ENCODE data around the gene MYO5B.

MYO5B gene

DNA sequence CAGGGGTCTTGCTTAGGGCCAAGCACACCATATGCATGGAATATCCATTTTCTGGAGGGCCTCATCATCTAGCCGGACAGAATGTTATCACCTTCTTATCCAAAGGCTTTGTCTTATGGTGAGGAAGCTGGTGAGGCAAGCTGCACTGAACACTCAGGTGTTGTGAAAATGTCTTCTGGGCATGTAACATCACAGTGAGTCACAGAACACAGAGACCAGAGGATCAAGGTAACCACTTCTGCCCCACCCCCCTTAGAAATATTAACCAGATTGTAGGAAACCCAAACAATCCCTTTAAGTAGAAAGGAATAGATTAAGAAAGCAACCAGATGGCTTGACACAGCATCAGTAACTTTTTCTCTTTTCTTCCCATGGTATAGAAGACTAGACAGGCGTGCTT lies 51.1 kb downstream of the MYO5B start:
- no peak for DNase-seq

DNA sequence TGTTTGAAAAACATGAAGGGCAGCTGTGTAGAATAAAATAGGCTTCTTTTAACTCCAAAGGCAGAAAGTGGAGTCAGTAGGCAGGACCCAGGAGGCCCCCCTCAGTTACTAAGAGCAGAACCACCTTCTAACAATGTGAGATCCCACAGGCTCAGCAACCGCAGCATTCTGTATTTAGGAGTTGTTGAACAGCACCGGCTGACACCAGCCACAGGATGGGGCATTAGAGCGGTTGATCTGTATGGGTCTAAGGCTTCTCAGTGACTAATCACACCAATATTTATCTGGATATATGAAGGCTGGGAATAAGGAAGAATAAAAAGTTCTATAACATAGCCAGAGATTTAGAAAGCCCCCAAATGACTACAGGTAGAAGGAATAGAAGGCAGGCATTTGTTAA lies 51.7 kb downstream of the MYO5B start:
- no peak for DNase-seq

DNA sequence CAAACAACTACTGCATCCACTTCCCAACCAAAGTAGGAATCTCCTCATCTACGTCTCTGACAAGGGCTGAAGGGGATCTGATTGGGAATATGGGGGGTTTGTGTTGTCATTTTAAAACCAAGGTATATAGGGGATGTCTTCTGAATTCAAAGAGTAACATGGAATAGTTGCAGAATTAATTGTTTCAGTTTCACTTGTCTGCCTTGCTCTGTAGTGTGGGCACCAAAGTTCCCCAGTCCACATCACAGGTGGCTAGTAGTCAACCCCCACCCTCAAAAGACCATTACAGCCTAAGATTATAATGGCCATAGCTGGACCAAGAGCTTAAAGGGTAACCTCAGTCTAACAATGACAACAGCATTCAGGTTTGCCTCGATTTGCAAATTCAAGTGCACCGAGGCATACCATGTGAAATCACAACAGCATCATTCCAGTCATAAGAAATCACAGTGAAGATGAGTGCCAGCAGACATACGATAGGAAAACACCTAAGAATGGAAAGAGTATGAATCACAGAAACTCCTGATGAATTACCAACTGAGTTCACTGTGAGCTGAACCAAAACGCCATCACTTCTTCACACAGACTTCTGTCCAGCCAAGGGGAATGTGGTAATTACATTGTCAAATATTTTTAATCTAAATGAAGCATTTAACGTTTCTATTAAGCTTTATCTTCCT lies 52.4 kb downstream of the MYO5B start:
- DNase-seq = no peak

DNA sequence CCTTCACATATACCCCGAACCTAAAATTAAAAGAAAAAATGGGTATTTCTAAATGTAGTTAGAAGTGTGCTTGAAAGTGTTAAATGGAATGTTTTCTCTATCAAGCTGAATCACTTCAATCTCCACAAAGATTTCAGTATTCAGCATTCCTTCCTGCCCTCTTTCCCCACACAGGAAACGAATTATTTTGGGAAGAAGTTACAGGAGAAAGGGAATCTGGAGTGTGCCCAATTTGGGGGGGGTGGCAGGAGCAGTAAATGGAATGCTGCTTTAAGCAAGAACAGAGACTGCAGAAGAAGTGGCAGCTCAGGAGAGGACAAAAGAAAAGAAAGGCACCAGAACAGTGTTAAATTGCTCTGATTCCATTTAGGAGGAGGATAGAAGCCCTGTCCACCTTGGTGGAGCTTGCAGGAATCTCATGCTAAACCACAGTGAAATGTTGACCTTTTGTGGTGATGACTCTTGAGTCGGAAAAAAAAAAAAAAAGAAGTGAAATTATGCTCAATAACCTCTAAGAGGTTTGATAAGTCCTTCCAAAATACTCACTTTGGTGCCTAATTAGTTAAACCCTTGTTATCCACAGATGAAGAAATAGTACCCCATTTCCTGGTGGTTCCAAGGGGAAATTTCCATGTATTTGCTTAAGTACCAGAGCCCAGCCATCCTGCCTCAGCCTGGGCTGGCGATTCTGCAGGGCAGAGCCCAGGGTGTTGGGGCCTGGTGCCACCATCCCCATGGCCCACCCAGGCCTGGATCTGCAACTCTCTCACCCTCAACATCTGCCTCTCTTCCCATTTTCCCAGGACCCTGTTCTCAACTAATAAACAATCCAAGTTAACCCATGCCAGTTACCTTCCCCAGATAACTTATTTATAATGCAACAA lies 56.5 kb downstream of the MYO5B start:
- DNase-seq = no peak

DNA sequence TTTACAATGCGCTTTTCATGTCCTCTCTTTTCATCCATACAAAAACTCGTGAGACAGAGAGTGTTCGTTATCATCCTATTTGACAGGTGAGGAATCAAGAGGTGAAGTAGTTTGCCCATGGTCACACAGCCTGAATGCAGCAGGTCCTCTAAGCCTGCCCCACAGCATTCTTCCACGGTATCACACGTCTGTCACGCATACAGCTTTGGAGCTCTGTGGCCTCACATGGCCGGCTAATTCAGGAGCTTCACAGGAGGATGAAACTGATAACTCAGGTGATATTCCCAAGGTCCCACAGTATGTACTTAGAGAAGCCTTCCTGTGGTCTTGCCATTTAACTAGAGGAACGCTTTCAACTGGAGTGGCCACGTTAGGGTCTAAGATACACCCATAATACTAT lies 59.0 kb downstream of the MYO5B start:
- no peak for DNase-seq

DNA sequence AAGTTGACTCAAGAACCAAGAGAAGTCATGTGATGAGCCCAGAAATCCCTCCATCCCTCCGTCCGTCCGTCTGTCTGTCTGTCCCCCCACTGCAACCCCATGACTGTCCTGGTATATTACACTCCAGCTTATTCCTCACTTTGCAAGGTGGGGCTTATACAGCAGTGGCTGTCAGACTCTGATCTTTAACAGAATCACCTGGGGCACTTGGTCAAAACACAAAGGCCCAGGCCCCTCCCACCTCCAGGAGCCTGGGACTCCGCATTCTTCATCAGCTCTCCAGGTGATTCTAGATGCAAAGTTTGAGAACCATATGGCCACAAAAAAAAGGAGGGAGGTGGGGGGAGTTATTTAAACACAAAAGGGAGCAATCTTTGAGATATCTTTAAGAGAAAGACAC lies 61.4 kb downstream of the MYO5B start:
- no peak for DNase-seq

DNA sequence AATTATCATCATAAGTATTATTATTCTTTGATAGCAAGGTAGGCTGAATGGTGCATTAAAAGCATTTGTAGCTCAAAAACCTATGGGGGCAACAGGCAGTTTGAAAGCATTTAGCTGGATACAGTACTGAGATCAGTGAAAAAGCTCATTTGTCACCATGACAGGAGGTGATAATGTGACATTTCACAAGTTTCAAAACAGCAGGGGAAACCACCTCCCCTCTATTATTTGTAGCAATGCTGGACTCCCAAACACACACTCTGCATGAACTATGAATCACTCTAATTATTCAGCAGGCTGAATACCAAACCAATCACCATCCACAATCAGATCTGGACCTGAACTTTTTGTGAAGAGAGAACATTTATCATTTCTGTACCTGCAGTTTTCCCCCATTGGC lies 63.4 kb downstream of the MYO5B start:
- DNase-seq = no peak

DNA sequence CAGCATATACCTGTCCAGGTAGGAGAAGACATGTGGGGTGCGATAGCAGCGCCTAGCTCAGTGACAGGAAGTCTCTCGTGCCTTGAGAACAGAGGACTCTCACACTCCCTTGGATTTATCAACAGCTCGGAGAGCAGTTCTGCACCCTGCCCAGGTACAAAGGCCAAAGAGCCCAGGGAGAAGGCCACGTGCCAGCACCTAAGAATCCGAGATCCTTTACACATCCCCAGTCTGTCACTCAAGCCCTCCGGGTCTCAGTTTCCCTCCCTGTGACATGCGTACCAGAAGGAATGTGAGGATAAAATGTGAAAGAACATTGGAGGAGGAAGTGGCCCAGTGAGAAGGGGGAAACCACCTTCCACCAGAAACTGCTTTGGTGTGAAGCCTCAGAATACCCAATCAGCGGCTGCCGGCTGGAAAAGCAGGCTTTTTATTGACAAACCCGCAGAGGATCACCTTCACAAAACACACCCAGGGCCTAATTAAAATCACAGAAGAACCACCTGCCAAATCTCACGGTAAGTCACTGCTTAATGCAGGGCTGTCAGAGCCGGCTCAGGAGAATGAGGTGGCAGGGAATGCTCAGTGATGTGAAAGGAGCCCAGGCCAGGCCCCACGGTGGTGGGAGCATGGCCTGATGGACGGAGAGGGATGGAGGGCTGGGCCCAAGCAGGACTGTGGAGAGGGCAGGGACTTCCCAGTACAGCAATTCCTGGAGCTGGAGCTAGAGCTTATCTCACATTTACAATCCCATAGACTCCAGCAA lies 66.3 kb downstream of the MYO5B start:
- no peak for DNase-seq

DNA sequence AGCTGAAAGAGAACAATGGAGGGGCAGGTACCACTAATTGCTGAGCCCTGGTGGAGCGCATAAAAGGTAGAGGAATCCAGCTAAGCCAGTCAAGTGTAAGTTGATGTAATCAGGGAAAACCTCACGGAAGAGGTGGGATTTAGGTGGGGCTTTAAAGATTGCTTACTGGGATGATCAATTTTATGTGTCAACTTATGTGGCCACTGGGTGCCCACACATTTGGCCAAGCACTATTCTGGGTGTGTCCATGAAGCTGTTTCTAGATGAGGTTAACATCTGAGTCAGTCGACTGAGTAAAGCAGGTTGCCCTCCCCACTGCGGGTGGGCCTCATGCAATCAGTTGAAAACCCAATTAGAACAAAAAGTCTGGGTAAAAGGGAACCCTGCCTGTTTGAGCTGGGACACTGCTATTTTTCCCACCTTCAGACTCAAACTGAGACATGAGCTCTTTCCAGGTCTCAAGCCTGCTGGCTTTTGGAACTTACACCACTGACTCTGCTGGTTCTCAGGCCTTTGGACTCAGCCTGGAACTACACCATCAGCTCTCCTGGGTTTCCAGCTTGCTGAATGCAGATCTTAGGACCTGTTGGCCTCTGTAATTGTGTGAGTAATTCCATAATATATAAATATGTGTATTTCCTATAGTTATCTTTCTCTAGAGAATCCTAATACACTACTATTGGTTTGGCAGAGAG lies 67.3 kb downstream of the MYO5B start:
- DNase-seq = no peak

DNA sequence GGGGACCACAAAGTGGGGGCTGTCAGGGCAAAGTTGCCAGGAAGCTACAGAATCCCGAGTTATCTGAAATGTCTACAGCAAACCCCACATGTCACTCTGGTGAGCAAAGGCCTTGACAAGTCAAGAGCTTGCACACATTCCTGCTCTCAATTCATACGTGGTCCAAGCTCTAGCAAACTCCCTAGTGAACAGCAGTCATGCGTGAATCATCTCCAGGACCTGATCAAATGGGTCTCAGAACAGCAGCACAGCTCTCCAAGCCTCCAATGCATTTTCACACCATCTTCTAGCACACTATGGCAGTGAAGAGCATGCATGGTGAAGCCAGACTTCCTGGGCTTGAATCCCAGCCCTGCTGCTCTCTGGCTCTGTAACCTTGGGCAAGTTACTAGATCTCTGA lies 68.5 kb downstream of the MYO5B start:
- DNase-seq = no peak

DNA sequence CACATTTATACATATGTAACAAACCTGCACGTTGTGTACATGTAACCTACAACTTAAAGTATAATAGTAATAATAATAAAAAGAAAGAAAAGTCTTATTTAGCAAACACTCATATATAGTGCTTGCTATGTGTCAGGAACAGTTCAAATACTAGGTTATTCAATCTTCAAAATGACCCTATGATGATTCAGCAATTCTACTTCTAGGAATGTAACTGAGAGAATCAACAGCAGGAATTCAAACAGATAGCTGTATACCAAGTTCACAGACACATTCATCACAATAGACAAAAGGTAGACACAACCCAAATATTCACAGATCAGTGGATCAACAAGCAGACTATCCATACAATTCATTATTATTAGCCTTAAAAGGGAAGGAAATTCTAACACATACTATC lies 69.5 kb downstream of the MYO5B start:
- DNase-seq = no peak

DNA sequence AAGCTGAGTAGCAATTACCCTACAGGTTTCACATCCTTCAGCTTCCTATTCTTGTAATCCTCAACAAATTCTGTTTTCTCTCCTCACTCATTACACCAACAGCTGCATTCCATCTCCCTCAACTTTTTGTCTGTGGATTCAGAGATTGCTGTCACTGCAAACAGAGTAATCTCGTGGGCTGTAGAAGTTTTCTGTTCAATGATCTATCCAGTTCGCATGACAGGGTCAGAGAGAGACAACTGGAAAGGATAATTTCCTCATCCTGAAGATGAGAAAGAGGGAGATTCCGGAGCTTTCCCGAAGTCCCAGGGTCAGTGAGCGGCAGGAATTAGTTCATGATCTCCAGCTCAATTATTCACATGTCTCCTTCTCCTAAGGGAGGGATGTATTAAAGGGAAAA lies 75.7 kb downstream of the MYO5B start:
- no peak for DNase-seq

DNA sequence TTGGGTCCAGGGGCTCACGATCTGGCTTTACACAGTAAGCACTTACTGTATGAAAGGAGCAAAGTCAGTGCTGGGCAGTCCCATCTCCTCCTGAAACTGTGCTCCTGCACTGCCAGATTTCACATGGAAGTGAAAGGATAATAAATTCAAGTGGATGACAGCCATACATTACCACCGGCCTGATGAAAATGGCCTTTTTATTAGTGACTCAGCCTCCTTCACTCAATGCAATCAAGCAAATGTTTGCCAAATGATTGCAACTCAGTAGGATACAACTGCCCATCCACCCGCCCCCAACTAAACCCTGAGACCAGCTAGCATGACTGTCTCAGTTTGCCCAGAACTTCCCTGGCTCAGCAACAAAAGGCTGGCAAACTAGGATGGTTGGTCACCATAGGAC lies 77.1 kb downstream of the MYO5B start:
- DNase-seq = no peak

DNA sequence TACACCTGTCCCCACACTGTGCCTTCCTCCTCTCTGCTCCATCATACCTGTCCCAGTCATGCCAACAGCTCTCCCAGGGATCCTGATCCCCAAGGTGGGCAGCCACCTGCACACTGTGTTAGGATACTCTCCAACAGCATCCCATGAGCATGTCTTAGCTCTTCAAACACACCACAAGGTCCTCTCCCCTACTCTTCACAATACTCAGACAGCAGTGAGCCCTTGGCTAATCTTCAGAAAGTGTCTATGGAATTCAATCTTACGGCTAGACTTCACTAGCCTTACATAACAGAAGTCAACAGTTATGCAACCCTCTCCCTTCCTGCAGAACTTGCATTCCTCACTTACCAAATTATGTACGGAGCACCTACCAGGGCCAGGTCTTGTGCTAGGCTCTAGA lies 79.9 kb downstream of the MYO5B start:
- DNase-seq = no peak

DNA sequence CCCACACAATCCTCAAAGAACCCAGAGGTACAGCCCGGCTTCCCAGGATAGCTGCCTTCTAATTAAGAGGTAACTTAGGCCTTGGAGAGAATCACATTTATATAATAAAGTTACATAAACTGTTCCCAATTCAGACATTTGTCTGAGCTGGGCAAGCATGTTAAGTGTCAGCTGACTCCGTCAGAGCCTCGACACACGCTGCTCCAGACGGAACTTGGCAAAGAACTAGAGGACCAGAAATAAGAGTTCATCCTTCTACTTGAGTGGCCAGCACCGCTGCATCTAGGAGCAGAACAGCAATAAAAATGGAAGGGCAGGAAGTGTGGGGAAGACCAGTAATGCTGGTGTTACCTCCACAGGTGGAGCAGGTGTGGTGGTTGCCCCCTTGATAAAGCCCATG lies 80.5 kb downstream of the MYO5B start:
- DNase-seq = no peak

DNA sequence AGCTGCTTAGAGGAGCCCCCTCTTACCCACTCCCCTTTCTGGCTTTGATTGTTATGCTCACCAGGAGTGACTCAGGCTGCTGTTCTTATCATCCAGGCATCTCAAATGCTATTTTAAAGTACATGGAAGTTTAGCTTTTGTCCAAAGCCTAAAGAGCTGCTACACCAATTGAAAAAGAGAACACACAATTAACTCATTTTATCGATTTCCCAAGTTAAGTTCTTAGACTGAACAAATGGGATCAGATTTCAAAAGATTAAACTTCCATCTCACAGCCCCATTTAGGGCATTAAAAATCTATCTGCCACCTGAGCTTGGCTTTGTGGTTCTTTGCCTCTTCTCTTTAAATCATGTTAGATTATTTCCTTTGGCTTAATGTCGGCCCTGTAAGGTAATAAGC lies 81.2 kb downstream of the MYO5B start:
- DNase-seq = no peak

DNA sequence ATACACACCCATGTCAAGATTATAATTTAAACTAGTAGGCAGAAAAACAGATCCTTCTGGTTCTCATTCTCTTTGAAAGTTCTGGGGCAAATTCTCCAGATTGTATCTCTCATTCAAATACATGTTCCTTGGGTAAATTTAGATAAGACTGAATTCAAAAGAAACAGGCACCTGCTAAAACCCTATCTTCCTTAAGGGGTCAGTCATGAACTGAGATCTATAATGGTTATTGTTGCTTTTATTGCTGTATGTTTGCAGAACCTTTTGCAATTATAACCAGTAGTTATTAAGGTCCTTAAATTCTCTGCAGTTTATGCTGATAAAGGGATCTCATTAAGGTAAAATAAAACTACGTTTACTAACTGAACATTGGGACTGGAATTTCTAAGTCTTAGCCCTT lies 83.5 kb downstream of the MYO5B start:
- no peak for DNase-seq

DNA sequence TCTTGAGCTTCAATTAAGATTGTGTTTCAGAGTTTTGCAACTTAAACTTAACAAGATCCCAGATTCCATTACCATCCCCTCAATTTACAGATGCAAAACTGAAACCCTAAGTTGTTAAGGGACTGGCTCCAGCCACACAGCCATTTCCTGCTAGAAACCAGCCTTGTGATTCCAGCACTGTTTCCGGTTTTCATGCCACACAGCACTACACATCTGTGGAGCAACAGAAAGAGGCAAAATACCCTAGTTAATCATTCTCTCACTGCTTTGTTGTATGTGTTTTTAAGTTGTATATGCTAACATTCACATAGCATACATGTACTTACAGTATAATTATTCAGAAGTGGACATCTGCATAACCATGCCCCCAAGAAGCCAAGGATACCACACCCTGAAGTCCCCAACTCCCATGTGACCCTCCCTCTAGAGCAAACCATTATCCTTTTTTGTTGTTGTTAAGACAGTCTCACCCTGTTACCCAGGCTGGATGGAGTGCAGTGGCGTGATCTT lies 87.4 kb downstream of the MYO5B start:
- no peak for DNase-seq

DNA sequence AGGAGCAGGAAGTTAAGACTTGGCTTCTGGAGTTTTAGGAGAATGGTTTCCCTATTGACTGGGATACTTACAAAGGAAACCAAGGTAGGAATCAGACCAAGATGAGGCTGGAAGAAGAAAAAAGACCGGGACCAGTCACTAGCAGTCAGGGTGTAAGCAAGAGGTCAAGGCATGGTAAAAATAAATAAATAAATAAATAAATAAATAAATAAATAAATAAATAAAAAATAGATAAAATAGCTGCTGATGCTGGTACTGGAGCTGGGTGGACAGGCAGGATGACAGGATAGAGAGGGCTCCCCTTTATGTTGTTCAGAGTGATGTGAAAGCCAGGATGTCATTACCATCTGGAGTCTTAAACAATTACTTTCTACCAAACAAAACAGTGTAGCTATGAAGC lies 89.9 kb downstream of the MYO5B start:
- no peak for DNase-seq

DNA sequence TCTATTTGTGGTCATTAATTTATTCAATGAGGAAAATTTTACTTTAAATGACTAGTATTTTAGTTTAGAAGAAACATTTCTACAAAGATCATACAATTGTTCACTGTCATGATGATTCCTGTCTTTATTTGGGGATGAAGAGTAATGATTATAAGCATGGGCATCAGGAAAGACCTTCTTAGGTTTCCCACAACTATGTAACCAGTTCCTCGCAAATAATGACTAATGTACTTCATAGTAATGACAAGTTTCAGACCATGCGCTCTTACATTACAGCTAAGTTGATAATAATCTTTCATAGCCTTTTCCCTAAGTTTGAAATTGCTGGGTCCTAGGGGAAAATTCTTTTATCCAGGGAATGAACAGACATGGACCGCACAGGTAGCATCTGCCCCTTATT lies 90.5 kb downstream of the MYO5B start:
- DNase-seq = no peak

DNA sequence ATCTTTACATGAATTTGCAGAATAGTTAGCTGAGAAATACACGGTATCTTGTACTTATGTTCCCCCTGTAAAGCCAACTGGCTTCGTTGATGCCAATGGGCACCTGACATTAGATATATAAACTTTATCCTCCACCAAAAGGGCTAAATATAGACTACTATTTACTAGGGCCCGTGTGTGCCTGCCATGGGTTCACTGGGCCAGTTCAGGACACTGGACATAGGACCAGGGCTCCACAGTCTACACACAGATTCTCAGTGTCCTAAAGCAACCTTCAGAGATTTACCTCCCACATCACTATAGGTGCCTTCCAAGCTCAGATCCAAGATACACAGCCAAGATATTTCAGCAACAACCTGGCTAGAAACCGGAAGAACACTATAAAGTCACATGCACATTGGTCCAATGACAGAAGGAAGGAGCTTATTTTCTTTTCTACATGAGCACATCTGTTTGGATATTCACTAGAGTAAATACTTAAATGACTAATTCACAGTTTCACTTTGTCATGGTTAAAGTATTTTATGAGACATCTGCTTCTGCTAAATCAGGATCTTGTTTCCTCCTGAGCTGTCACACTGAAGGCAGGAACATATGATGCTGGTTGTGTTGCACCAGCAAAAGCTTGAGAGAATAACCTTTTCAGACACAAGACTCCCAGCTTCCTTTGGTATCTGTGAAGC lies 95.1 kb downstream of the MYO5B start:
- DNase-seq = no peak

DNA sequence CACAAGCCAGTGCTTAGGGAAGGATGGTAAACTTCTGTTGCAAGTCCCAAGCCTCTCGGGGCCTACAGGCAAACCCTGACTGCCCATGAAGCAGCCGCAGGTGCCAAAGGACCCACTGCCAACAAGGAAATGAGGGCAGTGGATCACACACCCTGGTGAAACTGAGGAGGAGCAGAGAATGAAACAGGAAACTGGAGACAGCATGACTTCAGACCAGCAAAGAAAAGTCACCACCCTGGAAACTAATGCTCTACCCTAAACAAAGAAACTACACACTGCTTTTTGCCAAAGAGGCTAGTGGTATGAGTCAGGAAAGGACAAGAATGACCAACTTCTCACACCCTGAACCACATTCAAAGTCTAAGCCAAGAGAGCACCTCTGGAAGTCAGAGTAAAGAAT lies 97.2 kb downstream of the MYO5B start:
- no peak for DNase-seq

Measured in CD4-positive, alpha-beta T cell treated with Interleukin-1 beta for 1 hour (primary cell).